SKM-1 (cell line): ENCODE results near the gene CYP26A1.
"Not testable (repeated sequence)": the region's sequence is repeated elsewhere in the genome, so short reads cannot be mapped to it uniquely, and the experiment has no call there.

Experiments
- DNase-seq: peaks from one replicate; lab custom pipeline; 2025; ENCODE audit not compliant: unreplicated experiment; lab: John Stamatoyannopoulos, UW

The CYP26A1 gene

DNA sequence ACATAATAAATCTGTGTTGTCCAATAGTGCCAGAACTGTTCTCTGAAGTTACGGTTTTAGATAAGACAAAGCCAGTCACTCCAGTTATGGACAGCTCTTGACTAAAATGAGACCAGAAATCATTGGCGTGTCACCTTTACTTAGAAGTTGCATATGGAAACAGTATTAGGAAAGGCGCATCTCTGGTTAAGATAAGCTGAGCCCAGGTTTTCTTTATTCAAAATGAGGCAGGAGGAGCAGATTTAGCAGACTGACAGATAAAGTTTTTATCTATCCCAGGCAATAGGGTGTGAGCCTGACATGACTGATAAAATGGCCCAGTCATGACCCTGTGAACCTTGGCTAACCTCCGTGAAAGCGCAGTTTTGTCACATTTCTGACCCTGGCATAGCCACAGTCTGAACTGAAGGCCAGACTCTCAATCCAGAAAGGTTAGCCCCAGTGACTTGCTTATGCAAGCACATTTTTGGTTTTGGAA, 4.2 kb downstream of the CYP26A1 start:
- DNase-seq = no peak

DNA sequence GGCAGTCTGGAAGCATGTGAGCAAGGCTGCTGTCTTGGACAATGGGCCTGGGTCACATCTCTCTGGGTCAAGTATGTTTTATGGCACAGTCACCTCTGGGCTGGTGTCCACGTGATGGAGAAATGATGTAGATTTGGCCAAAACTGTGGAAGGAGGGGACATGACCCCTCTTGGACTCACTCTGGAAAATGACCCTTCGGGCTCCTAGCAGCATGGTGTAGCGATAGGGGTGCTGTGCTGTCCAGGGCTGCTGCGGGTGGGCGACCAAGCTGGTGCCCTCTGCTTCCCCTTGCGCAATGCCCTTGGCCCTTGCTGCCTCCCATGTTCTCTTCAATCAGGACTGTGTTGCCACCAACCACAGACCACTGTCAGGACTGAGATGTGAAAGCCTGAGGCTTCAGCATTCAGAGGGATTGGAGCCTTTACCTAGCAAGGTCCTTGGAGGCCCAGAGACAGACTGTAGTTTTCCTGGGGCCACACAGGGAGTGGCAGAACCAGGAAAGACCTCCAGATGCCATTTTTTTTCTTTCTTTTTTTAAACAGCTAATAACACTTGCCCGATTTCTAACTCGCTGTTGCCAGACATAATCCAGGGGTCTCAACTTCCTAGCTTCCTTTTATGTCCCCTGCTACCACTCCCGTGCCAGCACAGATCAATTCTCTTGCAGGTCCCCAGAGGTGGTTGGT, 6.1 kb downstream of the CYP26A1 start:
- DNase-seq = no peak

DNA sequence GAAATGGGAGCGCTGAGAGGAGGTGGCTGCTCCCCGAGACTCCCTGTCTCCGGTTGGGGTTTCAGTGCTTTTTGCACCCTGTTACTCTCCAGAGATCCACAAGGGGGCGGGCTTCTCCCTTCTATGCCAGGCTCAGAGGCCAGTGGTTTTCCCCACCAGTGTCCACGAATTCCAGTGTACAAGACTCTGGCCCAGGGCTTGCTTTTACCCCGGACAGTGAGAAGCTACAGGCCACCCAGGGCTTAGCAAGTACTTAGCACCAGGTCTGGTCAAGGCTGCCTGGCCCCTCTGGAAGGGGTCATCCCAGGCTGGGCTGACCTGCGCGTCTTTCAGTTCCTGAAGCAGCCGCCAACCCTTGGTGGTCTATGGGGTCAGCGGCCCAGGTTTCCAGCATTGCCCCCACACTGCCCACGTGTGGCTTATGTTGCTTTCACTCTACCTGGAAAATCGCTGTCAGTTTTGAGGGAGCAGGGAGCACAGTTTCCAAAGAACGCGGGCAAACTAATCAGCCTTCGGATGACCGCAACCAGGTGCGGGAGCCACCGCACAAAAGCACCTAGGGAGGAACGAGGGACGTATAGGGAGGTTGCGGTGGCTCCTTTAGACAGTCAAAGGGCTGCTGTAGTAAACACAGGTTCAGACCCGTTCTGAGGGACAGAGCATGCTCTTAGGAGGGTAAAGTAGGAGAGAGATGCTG, 6.8 kb downstream of the CYP26A1 start:
- peak; percentile 48 for DNase-seq

DNA sequence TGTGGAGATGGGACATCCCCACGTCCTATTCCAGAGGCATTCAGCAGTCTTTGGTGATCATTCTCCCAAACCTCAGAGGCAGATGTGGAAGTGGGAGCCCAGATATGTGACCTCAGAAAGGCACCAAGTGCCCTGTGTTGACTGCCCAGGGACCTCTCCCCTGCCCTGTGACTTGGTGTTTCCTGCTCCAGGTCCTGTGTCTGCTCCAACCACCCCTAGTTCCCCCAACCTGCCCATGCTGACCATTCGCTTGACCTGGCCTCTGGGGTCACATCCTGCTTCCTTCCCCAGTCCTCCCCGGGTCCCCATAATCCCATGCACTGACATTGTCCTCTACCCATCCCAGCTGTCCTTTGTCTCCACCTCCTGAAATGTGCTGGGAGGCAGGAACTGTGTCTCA, 7.6 kb downstream of the CYP26A1 start:
- no peak for DNase-seq

DNA sequence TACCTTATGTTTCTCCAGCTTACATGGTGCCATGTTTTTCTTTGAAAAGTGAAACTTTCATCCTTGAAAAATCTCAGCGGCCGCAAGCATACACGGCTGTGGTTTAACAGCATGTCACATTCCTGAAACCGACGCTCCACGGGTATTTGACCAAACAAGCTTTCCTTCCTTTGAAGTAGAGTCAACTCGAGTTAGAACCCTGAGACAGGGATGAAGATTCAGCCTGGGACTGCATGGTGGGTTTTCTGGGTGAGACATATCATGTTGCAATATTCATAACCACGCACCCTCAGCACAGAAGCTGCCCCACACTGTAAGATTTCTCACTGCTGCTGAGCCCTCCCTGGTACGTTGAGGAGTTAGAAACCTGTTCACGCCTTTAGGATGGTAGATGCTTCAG, 8.1 kb downstream of the CYP26A1 start:
- no peak for DNase-seq

DNA sequence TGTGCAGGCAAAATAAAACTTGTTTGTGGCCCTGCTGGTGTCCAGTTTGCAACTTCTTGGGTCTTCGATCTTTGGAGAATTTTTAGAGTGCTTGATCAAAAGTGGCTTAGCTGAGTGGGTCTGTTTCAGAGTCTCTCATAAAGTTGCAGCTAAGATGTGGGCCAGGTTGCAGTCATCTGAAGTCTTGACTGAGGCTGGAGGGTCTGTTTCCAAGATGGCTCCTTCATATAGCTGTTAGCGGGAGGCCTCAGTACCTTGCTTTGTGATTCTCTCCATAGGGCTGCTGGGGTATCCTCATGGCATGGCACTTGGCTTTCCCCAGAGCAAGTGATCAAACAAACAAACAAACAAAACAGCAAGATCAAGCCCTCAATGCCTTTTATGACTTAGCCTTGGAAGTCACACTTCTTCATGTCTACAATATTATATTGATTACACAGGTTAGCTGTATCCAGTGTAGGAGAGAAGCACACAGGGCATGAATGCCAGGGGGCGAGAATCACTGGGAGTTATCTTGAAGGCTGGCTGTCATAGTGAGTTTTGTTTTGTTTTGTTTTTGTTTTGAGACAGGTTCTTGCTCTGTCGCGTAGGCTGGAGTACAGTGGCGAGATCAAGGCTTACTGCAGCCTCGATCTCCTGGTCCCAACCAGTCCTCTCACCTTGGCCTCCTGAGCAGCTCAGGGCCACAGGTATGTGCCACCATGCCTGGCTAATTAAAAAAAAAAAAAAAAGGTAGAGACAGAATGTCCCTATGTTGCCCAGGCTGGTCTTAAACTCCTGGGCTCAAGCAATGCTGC, 10.2 kb downstream of the CYP26A1 start:
- no peak for DNase-seq

DNA sequence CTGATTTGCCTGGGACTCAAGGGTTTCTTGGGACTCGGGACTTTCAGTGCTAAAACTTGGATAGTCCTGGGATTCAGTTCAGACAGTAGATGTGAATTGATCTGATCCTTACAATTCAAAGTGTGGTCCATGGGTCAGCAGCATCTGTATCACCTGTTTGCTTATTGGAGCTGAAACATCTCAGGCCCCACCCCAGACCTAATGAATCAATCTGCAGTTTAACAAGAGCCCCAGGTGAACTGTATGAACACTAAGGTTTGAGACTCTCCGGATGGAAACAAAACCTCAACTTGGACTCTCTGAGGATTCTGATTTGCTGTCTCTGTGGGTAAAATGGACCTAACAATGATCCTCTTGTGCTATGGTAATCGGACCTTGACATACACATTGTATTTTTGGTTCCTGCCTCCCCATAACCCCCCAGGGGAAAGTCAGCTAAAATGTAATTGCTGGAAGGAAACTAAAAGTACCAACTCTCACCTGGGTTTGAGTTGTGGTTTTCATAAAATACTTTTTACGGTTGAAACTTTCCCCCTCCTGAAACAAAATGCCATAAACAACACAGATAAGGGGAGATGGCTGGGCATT, 11.7 kb downstream of the CYP26A1 start:
- DNase-seq = no peak

DNA sequence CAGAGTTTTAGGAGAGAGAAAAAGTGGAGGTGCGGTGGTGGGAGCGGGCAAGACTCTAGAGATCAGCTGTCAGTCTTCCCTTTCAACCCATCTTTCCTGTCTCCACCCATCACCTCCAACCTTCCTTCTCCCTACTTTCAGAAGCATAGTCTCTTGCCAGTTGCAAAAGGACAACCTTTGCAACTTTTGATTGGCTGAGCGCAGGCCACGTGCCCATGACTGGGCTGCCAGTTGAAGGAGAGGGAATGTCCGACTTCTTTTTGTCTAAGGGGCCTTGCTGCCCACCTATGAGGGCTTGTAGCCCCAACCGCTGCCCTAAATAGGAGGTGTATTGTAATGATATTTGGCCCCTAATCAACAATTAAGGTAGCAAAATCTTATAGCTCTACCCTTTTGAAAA, 12.6 kb downstream of the CYP26A1 start:
- no peak for DNase-seq

DNA sequence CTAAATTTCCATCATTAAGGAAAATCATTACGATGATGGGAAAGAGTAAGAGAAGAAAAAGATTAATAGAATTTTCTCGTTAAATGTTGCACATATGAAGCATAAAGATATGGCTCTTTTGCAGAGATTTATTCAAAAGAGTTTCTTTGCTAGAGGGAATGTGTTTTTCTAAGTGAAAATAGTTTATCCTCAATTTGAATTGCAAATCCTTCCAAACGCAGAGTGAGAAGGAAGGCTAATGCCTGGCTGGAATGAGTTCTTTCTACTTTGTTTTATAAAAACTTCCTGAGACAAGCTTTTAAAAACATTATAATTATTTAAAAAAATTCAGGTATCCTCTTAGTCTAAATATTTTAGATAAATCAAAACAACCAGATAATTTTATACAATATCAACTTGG, 14.2 kb downstream of the CYP26A1 start:
- DNase-seq = no peak

DNA sequence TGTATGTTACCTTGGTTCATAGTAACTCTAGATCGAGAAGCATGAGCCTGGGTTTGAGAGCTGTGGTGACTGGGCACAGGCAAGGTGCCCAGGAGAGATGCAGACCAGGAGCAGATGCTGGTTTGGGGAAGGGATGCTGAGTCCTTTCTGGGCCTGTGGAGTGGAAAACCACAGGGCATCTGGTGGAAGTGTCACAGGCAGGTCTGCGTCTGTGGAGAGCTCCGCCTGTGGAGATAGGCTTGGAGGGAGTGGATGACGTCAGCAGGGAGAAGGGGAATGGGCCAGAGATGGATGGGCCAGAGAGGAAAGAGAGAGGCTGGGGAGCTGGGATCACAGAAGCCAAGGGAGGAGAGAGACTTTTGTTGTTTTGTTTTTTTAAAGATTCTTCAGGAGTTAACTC, 14.8 kb downstream of the CYP26A1 start:
- no peak for DNase-seq

DNA sequence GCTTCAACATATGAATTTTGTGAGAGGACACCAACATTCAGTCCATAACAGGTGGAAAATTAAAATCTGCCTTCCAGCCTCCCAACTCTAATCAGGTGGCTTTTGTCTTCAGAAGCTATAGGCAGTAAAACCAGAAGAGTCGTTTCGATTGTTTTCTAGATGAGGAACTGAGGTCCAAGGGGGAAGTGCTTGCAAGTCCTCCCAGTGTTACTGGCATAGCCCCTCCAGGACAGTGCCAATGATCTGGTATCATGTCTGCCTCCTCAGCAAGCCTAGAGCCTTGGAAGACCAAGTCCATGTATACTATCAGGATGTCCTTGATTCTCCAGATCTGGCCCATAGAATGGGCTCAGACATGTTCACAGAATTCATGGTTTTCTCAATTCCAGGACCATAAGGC, 16.9 kb downstream of the CYP26A1 start:
- no peak for DNase-seq

DNA sequence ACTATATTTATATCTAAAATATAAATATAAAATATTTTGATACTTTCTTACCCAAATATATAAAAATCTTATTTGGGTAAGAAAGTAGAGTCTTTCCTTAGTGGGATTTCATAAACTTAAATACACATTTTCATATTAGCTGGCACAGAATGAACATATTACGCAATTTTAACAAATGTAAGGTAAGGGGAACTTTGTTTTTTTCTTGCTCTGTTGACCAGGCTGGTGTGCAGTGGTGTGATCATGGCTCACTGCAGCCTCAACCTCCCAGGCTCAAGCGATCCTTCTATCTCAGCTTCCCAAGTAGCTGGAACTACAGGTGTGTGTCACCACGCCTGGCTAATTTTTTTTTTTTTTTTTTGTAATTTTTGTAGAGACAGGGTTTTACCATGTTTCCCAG, 18.3 kb downstream of the CYP26A1 start:
- DNase-seq = no peak

DNA sequence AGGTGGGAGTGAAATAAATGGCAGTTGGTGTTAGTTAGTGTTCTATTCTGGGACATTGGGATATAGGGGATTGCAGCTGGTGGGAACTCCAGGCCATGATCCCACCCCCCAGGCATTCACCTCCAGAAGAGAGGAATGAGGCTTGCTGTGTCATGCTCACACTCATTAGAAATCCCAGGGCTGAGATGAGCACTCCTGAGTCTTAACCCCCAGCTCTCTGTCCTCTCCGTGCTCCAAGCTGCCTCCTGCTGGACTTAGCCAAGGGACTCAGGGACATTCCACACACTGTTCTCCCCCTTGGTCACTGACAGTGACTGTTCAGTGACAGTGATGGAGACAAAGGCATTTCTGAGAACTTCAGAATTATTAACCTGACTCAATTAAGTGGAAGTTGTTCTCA, 21.5 kb downstream of the CYP26A1 start:
- DNase-seq = no peak

DNA sequence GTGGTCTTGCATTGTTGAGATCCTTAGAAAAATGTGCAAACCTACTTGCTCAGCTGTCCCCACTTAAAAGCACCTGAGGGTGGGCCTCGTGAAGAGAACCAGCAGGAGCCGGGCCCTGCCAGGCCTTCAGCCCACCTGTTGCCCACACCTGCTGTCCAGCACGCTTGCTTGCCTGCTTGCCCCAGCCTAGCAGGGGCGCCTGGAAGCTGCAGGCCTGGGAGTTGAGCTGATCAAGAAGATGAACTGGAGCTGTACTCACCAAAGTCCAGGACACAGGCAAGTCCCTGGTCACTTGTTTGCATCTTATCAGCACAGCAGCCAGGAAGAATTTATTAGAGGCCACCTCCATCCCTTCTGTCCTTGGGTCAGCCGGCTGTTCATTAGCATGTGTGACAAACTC, 23.2 kb downstream of the CYP26A1 start:
- no peak for DNase-seq

DNA sequence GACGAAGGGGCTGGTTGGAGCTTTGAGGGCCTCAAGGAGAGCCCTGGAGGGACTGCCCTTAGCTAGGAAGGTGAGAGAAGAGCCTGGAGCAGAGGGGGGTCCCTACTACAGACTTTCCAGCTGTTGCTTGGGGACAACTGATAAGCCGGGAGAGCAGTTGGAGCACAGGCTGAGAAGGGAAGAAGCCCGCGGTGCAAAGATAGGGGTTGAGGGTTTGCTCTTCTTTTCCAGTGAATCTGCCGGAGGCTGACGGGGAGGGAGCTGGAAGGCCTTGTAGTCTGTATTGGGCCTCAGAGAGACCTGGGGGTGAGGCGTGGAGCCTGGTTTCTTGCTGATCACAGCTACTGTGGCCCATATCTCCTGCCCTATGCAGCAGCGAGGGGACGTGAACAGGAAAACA, 23.7 kb downstream of the CYP26A1 start:
- no peak for DNase-seq

DNA sequence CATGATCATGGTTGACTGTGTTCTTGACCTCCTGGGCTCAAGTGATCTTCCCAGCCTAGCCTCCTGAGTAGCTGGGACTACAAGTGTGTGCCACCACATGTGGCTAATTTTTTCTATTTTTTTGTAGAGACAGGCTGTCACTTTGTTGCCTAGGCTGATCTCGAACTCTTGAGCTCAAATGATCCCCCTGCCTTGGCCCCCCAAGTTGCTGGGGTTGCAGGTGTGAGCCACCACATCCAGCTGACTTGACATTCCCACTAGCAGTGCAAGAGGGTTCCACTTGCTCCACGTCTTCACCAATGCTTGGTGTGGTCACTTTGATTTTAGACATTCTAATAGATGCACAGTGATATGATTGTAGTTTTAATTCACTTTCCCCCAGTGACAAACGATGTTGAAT, 25.1 kb downstream of the CYP26A1 start:
- no peak for DNase-seq

DNA sequence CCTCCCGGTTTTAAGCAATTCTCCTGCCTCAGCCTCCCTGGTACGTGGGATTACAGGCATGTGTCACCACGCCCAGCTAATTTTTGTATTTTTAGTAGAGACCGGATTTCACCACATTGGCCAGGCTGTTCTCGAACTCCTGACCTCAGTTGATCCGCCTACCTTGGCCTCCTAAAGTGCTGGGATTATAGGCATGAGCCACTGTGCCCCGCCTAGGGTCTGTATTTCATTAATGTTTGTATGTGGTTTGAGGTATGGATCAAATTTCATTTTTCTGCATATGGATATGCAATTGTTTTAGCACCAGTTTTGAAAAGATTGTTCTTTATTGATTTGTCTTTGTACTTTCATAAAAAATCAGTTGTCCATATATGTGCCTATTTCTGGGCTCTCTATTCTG, 26.0 kb downstream of the CYP26A1 start:
- DNase-seq = no peak

DNA sequence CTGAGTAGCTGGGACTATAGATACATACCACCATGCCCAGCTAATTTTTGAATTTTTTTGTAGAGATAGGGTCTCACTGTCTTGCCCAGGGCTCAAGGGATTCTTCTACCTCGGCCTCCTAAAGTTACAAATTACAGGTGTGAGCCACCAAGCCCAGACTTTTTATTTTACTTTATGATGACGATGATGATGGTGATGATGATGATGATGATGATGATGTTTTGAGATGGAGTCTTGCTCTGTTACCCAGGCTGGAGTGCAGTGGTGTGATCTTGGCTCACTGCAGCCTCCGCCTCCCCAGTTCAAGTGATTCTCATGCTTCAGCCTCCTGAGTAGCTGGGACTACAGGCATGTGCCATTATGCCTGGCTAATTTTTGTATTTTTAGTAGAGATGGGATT, 27.5 kb downstream of the CYP26A1 start:
- not testable (repeated sequence) for DNase-seq

DNA sequence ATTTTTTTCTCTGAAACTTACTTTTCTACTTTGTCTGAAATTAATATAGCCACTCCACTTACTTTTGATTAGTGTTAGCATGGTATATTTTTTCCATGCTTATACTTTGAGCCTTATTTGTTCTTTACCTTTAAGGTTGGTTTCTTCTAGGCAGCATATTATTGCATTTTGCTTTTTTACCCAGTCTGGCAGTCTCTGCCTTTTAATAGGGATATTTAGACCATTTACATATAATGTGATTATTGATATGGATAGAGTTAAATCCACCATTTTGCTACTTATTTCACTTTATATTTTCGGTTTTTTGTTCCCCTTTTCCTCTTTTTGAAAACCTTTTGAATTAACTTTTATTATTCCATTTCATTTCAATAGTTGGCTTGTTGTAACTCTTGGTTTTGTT, 30.3 kb downstream of the CYP26A1 start:
- no peak for DNase-seq

DNA sequence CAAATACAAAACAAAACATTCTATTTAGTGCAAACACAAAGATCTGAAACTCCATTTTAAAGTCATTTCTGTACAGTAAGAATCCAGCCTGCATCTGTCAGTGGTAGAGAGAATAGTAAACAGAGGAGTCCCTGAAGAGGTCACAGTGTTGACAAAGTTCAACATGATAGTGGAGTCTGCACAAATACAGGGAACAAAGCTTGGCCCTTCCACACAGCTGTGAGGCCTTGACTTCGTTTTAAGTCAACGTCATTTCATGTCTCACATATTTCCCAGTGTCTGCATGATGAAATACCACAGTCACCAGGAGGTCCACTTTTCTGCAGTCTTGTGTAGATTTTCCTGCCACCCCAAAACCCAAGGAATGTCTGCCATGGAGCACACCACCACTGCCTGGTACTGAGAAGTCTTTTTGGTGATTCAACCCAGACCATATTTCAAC, 33.0 kb downstream of the CYP26A1 start:
- no peak for DNase-seq

DNA sequence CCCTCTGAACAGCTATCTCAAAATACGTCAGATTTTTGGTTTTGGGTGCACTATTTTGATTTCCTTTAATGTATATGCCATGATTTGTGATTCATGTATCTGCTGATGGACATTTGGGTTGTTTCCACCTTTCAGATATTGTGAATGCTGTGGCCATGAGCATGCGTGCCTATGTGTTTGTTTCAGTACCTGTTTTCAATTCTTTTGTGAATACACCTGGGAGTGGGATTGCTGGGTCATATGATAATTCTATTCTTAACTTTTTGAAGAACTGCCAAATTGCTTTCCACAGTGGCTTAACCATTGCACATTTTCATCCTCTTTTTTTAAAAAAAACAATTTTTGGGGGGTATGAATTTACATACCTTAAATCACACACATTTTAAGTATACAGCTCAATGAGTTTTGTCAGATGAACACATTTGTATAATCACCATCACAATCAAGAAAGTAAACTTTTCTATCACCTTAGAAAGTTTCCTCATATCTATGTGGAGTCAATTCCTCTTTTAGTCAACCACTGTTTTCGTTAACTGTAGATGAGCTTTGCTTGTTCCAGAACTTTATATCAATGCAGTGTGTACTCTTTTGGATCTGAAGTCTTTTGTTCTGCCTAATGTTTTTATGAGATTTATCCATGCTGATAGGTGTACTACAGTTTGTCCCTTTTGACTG, 36.9 kb downstream of the CYP26A1 start:
- DNase-seq = no peak
